Measurements from ENCODE around the gene IL1F10. TPM values are rescaled to one million over a fixed set of nuclear protein-coding genes. Genes with fewer than 3 reads are reported as not detected.

IL1F10 gene
- total and polyA plus RNA-seq, 5 donors from 2014 or later = not detected

DNA sequence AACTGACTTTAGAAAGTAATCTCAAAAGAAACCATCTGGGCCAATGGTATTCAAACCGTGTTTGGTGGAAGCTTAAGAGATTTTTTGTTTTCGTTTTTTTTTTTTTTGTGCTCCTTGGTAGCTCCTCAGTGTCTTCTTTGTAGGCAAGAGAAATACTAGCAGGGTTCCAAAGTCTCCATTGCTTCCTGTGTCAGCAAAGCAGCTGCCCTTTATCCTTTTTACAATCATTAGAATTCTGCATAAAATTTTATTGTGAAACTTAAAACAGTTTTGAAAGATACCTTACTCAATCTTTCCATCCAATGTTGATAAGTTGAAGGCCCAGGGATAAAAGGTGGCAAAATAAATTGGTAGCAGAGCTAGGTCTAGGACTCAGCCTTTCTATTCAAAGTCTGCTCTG, 479 bp downstream of the IL1F10 start:
- H3K4me1 ChIP-seq (ENCODE audit: control insufficient read depth, insufficient read depth, low read length, poor library complexity, severe bottlenecking) = no peaks in the 10 kb centered on the region
- no peaks in the 10 kb centered on the region for H3K27me3 ChIP-seq (ENCODE audit: control insufficient read depth, insufficient read depth, low read length)
- Mint-ChIP-seq H3K9me3 (peaks cover 0 to 2% (median 0%) of the 10 kb centered on the region in 7 donors), H3K27me3 (peaks cover 8% of the 10 kb centered on the region), H3K4me1 (no peaks in the 10 kb centered on the region), H3K36me3 (no peaks in the 10 kb centered on the region), H3K4me3 (no peak overlapping the region), H3K27ac (no peak overlapping the region)
- H3K27ac ChIP-seq (ENCODE audit: insufficient read depth, low read length, poor library complexity, severe bottlenecking) = no peak overlapping the region
- H3K4me3 ChIP-seq (ENCODE audit: low read depth, low read length) = no peak overlapping the region
- ATAC-seq (ENCODE audit: low read depth in 2 of 2) (no peak), DNase-seq (no peak)
- no peaks in the 10 kb centered on the region for H3K9me3 ChIP-seq (ENCODE audit: control insufficient read depth in 2 of 2, low read length in 2 of 2)
- no peaks in the 10 kb centered on the region for H3K36me3 ChIP-seq (ENCODE audit: control insufficient read depth, insufficient read depth, low read length)

DNA sequence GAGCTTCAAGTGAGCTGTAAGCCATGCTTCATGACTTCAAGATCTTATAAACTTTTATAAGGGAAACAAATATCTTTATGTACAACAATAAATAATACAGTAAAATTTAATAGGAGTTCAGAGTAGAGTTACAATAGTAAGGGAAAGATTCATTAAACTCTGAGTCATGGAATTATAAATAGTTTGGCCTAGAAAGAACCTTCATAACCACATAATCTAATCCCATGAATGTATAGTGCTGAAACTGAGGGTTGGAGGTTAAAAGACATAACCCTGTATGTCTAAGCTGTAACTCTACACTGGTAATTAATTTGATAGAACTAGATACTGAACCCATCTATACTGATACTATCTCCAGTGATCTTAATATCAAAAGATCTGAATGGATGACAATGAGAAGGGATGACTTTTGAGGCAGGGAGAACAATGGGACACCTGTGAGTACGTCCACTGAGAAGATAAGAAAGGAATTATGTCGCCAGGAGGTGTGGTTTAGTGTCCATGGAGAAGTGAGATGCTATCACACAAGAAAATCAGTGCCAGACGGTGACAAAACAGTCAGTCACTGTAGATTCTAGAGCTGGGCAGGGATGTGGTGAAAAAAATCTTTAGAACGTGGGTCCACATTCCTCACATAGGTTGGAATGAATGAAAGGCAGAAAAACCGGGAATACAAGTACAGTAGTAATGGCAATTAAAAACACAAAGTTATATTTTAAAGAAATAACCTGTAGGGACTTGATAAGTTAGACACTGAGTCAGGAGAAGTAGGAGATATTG, 1.1 kb downstream of the IL1F10 start:
- H3K27me3 Mint-ChIP-seq = peaks cover 12% of the 10 kb centered on the region
- DNase-seq = no peak
- Histone ChIP-seq H3K9me3 (ENCODE audit: control insufficient read depth in 2 of 2, low read length in 2 of 2) (no peaks in the 10 kb centered on the region), H3K4me3 (ENCODE audit: low read depth, low read length) (no peak overlapping the region), H3K36me3 (ENCODE audit: control insufficient read depth, insufficient read depth, low read length) (no peaks in the 10 kb centered on the region), H3K27me3 (ENCODE audit: control insufficient read depth, insufficient read depth, low read length) (no peaks in the 10 kb centered on the region), H3K4me1 (ENCODE audit: control insufficient read depth, insufficient read depth, low read length, poor library complexity, severe bottlenecking) (no peaks in the 10 kb centered on the region), H3K27ac (ENCODE audit: insufficient read depth, low read length, poor library complexity, severe bottlenecking) (no peak overlapping the region)
- no peak for ATAC-seq (ENCODE audit: low read depth in 2 of 2)
- H3K27ac Mint-ChIP-seq = no peak overlapping the region
- H3K4me3 Mint-ChIP-seq = no peak overlapping the region
- H3K4me1 Mint-ChIP-seq = no peaks in the 10 kb centered on the region
- H3K36me3 Mint-ChIP-seq = no peaks in the 10 kb centered on the region
- H3K9me3 Mint-ChIP-seq = peaks cover 0 to 2% (median 0%) of the 10 kb centered on the region in 7 donors

DNA sequence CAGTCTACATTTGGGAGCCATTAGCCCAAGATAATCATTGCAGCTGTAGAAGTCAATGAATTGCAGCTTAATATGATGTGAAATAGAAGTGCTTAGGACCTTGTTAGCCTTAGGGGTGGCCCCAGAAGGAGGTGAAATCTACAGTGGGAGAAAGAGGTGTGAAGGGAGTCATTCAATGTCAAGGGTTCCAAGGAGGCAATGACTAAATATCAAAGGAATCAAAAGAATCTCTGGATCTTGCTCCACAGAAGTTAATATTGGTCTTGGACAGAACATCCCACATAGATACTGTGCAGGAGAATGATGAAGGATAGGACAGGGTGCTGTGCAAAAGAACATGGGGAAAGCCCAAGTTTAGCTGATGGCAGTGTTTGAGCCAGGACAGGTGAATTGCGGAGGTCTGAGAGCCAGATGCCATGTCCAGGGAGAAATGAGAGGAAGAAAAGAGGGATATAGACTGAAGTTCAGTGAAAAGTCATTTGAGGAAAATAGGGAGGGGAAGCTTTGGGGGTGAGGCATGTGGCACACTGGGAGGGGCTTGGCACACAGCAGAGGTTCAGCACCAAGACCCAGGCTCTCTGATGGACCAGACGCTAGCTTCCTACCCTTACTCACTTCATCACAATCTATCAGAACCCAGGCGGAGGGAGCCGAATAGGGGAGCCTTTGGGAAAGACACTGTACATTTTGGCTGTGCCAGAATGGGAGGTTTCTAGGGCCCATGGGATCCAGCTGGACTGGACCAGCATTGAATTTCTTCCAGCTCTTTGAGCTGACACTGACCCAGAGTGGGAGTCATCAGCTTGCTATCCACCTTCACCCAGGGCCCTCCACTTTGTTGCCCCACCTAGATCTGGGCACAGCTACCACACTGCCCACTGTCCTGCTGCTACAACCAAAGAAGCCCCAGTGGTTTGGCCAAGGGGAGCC, 2.2 kb downstream of the IL1F10 start:
- no peak overlapping the region for H3K4me3 ChIP-seq (ENCODE audit: low read depth, low read length)
- H3K4me1 ChIP-seq (ENCODE audit: control insufficient read depth, insufficient read depth, low read length, poor library complexity, severe bottlenecking) = no peaks in the 10 kb centered on the region
- no peak for ATAC-seq (ENCODE audit: low read depth in 2 of 2)
- Mint-ChIP-seq H3K4me1 (peaks cover 0 to 3% (median under 1%) of the 10 kb centered on the region in 4 donors), H3K27ac (no peak overlapping the region), H3K27me3 (peaks cover 12% of the 10 kb centered on the region), H3K36me3 (no peaks in the 10 kb centered on the region), H3K9me3 (peaks cover 0 to 2% (median 0%) of the 10 kb centered on the region in 7 donors), H3K4me3 (no peak overlapping the region)
- no peaks in the 10 kb centered on the region for H3K36me3 ChIP-seq (ENCODE audit: control insufficient read depth, insufficient read depth, low read length)
- DNase-seq = no peak
- H3K9me3 ChIP-seq (ENCODE audit: control insufficient read depth in 2 of 2, low read length in 2 of 2) = no peaks in the 10 kb centered on the region
- H3K27me3 ChIP-seq (ENCODE audit: control insufficient read depth, insufficient read depth, low read length) = no peaks in the 10 kb centered on the region
- no peak overlapping the region for H3K27ac ChIP-seq (ENCODE audit: insufficient read depth, low read length, poor library complexity, severe bottlenecking)

DNA sequence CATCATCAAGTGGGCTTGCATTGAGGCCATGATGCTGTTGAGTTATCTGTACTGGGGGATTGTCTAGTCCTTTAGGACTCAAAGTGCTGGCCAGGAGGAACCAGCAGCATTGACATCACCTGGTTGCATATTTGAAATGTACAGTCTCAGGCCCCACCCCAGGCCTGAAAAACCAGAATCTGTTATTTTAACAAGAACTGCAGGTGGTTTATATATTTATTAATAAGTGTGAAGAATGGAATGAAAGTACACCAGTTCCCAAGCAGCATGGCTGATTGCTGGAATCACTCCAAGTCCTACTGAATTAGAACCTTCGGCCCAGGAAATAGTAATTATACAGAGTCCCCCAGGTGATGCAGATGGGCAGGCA, 2.8 kb downstream of the IL1F10 start:
- no peaks in the 10 kb centered on the region for H3K27me3 ChIP-seq (ENCODE audit: control insufficient read depth, insufficient read depth, low read length)
- Mint-ChIP-seq H3K4me1 (peaks cover 0 to 9% (median 3%) of the 10 kb centered on the region in 4 donors), H3K27me3 (peaks cover 12% of the 10 kb centered on the region), H3K9me3 (peaks cover 0 to 3% (median 0%) of the 10 kb centered on the region in 7 donors), H3K27ac (no peak overlapping the region), H3K4me3 (no peak overlapping the region), H3K36me3 (no peaks in the 10 kb centered on the region)
- H3K9me3 ChIP-seq (ENCODE audit: control insufficient read depth in 2 of 2, low read length in 2 of 2) = no peaks in the 10 kb centered on the region
- H3K36me3 ChIP-seq (ENCODE audit: control insufficient read depth, insufficient read depth, low read length) = no peaks in the 10 kb centered on the region
- H3K4me1 ChIP-seq (ENCODE audit: control insufficient read depth, insufficient read depth, low read length, poor library complexity, severe bottlenecking) = no peaks in the 10 kb centered on the region
- no peak overlapping the region for H3K27ac ChIP-seq (ENCODE audit: insufficient read depth, low read length, poor library complexity, severe bottlenecking)
- DNase-seq = no peak
- no peak overlapping the region for H3K4me3 ChIP-seq (ENCODE audit: low read depth, low read length)
- no peak for ATAC-seq (ENCODE audit: low read depth in 2 of 2)

DNA sequence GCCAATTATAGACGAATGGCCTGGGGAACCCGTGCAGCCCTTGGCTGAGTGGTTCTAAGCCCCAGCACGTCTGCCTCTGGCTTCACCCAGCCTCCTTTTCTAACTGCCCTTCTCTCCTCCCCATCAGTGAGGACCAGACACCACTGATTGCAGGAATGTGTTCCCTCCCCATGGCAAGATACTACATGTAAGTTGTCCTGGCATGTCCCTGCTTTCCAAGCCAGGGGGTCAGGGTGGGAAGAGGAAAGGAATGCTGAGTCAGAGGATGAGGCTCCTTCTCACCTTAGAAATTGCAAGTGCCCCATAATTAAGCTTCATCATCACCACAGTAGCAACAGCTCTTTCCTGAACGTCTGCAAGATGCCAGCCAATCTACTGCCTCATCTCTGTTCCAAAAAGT, 4.8 kb downstream of the IL1F10 start:
- no peak for DNase-seq
- Mint-ChIP-seq H3K27me3 (peaks cover 21% of the 10 kb centered on the region), H3K27ac (no peak overlapping the region), H3K36me3 (no peaks in the 10 kb centered on the region), H3K9me3 (peaks cover 0 to 3% (median 0%) of the 10 kb centered on the region in 7 donors), H3K4me1 (peaks cover 0 to 9% (median 3%) of the 10 kb centered on the region in 4 donors), H3K4me3 (no peak overlapping the region)
- Histone ChIP-seq H3K4me1 (ENCODE audit: control insufficient read depth, insufficient read depth, low read length, poor library complexity, severe bottlenecking) (no peaks in the 10 kb centered on the region), H3K27ac (ENCODE audit: insufficient read depth, low read length, poor library complexity, severe bottlenecking) (no peak overlapping the region), H3K27me3 (ENCODE audit: control insufficient read depth, insufficient read depth, low read length) (no peaks in the 10 kb centered on the region), H3K9me3 (ENCODE audit: control insufficient read depth in 2 of 2, low read length in 2 of 2) (no peaks in the 10 kb centered on the region), H3K4me3 (ENCODE audit: low read depth, low read length) (no peak overlapping the region), H3K36me3 (ENCODE audit: control insufficient read depth, insufficient read depth, low read length) (no peaks in the 10 kb centered on the region)
- ATAC-seq (ENCODE audit: low read depth in 2 of 2) = no peak

DNA sequence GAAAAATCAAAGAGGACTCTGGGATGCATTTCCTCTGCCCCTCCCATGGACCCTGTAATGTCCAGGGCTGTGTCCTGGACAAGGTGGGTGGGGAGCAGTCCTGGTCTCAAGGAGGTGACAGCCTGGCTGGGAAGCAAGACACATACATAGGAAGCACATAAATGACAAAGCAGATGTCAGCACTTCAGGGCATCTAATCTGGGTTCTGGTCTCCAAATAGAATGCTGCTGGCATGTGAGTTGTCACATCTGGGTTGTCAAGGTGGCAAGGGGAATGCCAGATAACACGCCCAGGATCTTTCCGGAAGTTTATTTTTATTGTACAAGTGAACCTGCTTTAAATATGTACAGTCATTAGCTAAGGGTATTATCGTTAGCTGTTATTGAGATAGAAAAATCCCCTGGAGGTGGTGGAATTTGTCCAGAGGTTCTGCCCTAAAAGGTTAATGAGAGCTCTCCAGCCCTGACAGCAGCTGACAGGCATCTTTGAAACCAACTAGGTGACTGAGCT, 5.6 kb downstream of the IL1F10 start:
- Histone ChIP-seq H3K27me3 (ENCODE audit: control insufficient read depth, insufficient read depth, low read length) (no peaks in the 10 kb centered on the region), H3K4me3 (ENCODE audit: low read depth, low read length) (no peak overlapping the region), H3K4me1 (ENCODE audit: control insufficient read depth, insufficient read depth, low read length, poor library complexity, severe bottlenecking) (no peaks in the 10 kb centered on the region), H3K27ac (ENCODE audit: insufficient read depth, low read length, poor library complexity, severe bottlenecking) (no peak overlapping the region), H3K36me3 (ENCODE audit: control insufficient read depth, insufficient read depth, low read length) (no peaks in the 10 kb centered on the region), H3K9me3 (ENCODE audit: control insufficient read depth in 2 of 2, low read length in 2 of 2) (no peaks in the 10 kb centered on the region)
- H3K27me3 Mint-ChIP-seq = peaks cover 21% of the 10 kb centered on the region
- DNase-seq = no peak
- no peak overlapping the region for H3K4me3 Mint-ChIP-seq
- H3K9me3 Mint-ChIP-seq = peaks cover 0 to 3% (median 0%) of the 10 kb centered on the region in 7 donors
- H3K36me3 Mint-ChIP-seq = no peaks in the 10 kb centered on the region
- H3K4me1 Mint-ChIP-seq = peaks cover 0 to 9% (median 3%) of the 10 kb centered on the region in 4 donors
- H3K27ac Mint-ChIP-seq = peak overlapping the region in 1 of 3 donors; percentile 28
- no peak for ATAC-seq (ENCODE audit: low read depth in 2 of 2)

DNA sequence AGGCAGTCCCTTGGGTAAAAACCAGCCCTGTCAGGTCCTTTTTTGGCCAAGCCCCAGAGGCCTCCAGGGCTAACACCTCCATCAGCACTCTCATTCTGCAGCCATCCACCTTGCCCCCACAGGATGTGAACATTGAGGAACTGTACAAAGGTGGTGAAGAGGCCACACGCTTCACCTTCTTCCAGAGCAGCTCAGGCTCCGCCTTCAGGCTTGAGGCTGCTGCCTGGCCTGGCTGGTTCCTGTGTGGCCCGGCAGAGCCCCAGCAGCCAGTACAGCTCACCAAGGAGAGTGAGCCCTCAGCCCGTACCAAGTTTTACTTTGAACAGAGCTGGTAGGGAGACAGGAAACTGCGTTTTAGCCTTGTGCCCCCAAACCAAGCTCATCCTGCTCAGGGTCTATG, 7.3 kb downstream of the IL1F10 start:
- no peak overlapping the region for H3K4me3 ChIP-seq (ENCODE audit: low read depth, low read length)
- H3K4me1 ChIP-seq (ENCODE audit: control insufficient read depth, insufficient read depth, low read length, poor library complexity, severe bottlenecking) = no peaks in the 10 kb centered on the region
- no peaks in the 10 kb centered on the region for H3K36me3 ChIP-seq (ENCODE audit: control insufficient read depth, insufficient read depth, low read length)
- H3K27me3 ChIP-seq (ENCODE audit: control insufficient read depth, insufficient read depth, low read length) = no peaks in the 10 kb centered on the region
- H3K27ac ChIP-seq (ENCODE audit: insufficient read depth, low read length, poor library complexity, severe bottlenecking) = no peak overlapping the region
- DNase-seq = peak in 1 of 3 donors; percentile 20
- no peaks in the 10 kb centered on the region for H3K36me3 Mint-ChIP-seq
- H3K9me3 ChIP-seq (ENCODE audit: control insufficient read depth in 2 of 2, low read length in 2 of 2) = no peaks in the 10 kb centered on the region
- H3K4me3 Mint-ChIP-seq = no peak overlapping the region
- ATAC-seq (ENCODE audit: low read depth in 2 of 2) = peak; percentile 31 to 54
- H3K27me3 Mint-ChIP-seq = peaks cover 29% of the 10 kb centered on the region
- H3K9me3 Mint-ChIP-seq = peaks cover 0 to 3% (median 0%) of the 10 kb centered on the region in 7 donors
- peak overlapping the region in 2 of 3 donors; percentile 62 to 67 for H3K27ac Mint-ChIP-seq
- H3K4me1 Mint-ChIP-seq = peaks cover 0 to 9% (median 3%) of the 10 kb centered on the region in 4 donors

Measured in CD4-positive, CD25-positive, alpha-beta regulatory T cell (primary cell).